ENCODE results near the gene GREB1.

Gene GREB1

DNA sequence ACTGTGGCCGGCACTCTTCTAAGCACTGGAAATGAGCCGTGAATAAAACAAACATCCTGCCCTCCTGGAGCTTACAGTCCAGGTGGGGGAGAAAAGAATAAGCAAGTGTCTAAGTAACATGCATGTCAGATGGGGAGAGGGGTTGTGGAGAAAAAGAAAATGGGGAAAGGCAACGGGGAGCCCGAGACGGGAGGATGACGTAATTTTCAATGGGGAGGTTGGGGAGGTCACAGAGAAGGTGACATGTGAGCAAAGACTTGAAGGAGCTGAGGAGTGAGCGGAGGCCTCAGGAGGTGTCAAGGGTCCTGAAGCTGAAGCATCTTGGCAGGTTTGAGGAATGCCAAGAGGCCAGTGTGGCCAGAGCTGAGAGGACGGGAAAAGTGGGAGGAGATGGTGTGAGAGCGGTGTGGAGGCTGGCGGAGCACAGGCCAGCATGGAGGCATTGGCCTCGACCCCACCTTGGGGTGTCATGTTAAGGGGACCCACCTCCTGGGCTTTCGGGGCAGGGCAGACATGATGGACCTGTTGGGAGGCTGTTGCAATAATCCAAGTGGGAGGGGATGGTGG, 151.1 kb downstream of the GREB1 start:
- Histone ChIP-seq H2BK120ac (ENCODE audit: low read depth, low read length) (no peak overlapping the region), H2BK5ac (ENCODE audit: low read depth, low read length, poor library complexity, severe bottlenecking) (no peak overlapping the region), H3K14ac (ENCODE audit: low read length in 2 of 2) (no peak overlapping the region), H3K79me1 (replicated peaks; ENCODE audit: low read length, poor library complexity, severe bottlenecking) (no peaks in the 10 kb centered on the region), H3K18ac (ENCODE audit: low read depth in 1 of 2, low read length in 2 of 2) (no peak overlapping the region), H4K91ac (ENCODE audit: low read length) (no peak overlapping the region), H2AFZ (ENCODE audit: low read depth, low read length) (no peak overlapping the region), H3K36me3 (ENCODE audit: control insufficient read depth in 1 of 2, insufficient read depth in 2 of 2, low read depth in 1 of 2, low read length in 2 of 2) (no peaks in the 10 kb centered on the region), H3K4me3 (ENCODE audit: insufficient read depth in 1 of 2, low read depth in 1 of 2, low read length in 2 of 2) (no peak overlapping the region), H4K8ac (ENCODE audit: low read length) (no peak overlapping the region), H2AK5ac (ENCODE audit: low read length, severe bottlenecking) (no peak overlapping the region), H2BK12ac (ENCODE audit: low read length in 2 of 2) (no peak overlapping the region), H3K9ac (ENCODE audit: low read length) (no peak overlapping the region), H3K27me3 (ENCODE audit: control insufficient read depth in 1 of 2, insufficient read depth in 1 of 2, low read length in 2 of 2) (peaks cover 41 to 48% of the 10 kb centered on the region in 2 experiments), H3K4me1 (ENCODE audit: control insufficient read depth, insufficient read depth, low read depth, low read length) (peaks cover 4% of the 10 kb centered on the region), H3K9me3 (ENCODE audit: control insufficient read depth, low read length) (no peaks in the 10 kb centered on the region), H3K23ac (ENCODE audit: low read length in 2 of 2) (no peak overlapping the region), H2BK15ac (ENCODE audit: low read depth, poor library complexity, severe bottlenecking) (no peak overlapping the region), H3K4me2 (ENCODE audit: low read length, poor library complexity, severe bottlenecking) (no peak overlapping the region), H3K27ac (ENCODE audit: low read length, poor library complexity, severe bottlenecking) (no peak overlapping the region), H3K4ac (ENCODE audit: low read depth in 1 of 2, low read length in 2 of 2) (no peak overlapping the region)
- 91% methylated on average over 12 of the region's 12 CpGs for WGBS
- DNase-seq, result no peak

DNA sequence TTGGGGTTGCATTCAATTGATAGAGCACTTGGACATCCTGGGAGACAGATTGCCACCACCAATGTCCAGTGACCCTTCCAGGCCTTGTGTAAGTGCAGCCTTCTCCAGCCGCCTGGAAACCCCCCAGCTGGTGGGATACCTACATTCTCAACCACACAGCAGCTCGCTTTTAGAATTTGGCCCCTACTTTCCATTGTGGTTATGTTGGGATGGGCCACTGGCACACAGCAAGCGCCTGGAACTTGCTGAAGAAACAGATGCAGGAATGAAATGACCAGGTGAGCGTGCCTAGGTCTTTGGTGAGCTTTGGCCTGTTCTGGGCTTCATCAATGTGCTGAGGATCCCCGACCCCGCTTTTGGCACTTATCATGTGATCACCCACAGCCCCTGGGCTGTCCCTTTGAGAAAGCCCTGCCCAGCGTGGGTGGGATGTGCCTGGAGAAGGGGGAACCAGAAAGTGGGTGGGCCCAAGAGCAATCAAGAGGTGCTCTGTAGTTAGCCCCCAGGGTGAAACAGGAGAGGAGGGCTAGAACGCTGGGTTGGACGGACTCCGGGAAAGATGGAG, 152.1 kb downstream of the GREB1 start:
- H3K23ac ChIP-seq (ENCODE audit: low read length in 2 of 2), result no peak overlapping the region
- no peak overlapping the region for H2BK15ac ChIP-seq (ENCODE audit: low read depth, poor library complexity, severe bottlenecking)
- peaks cover 41% of the 10 kb centered on the region in 2 experiments for H3K27me3 ChIP-seq (ENCODE audit: control insufficient read depth in 1 of 2, insufficient read depth in 1 of 2, low read length in 2 of 2)
- H3K4ac ChIP-seq (ENCODE audit: low read depth in 1 of 2, low read length in 2 of 2), result no peak overlapping the region
- no peak overlapping the region for H3K4me3 ChIP-seq (ENCODE audit: insufficient read depth in 1 of 2, low read depth in 1 of 2, low read length in 2 of 2)
- H3K36me3 ChIP-seq (ENCODE audit: control insufficient read depth in 1 of 2, insufficient read depth in 2 of 2, low read depth in 1 of 2, low read length in 2 of 2), result no peaks in the 10 kb centered on the region
- H3K79me1 ChIP-seq (replicated peaks; ENCODE audit: low read length, poor library complexity, severe bottlenecking), result no peaks in the 10 kb centered on the region
- no peak overlapping the region for H3K9ac ChIP-seq (ENCODE audit: low read length)
- H3K9me3 ChIP-seq (ENCODE audit: control insufficient read depth, low read length), result no peaks in the 10 kb centered on the region
- no peak overlapping the region for H3K27ac ChIP-seq (ENCODE audit: low read length, poor library complexity, severe bottlenecking)
- H2AFZ ChIP-seq (ENCODE audit: low read depth, low read length), result no peak overlapping the region
- no peak overlapping the region for H2BK12ac ChIP-seq (ENCODE audit: low read length in 2 of 2)
- no peak overlapping the region for H3K14ac ChIP-seq (ENCODE audit: low read length in 2 of 2)
- H4K91ac ChIP-seq (ENCODE audit: low read length), result no peak overlapping the region
- no peak overlapping the region for H2AK5ac ChIP-seq (ENCODE audit: low read length, severe bottlenecking)
- H2BK120ac ChIP-seq (ENCODE audit: low read depth, low read length), result no peak overlapping the region
- 87% methylated on average over 9 of the region's 10 CpGs for WGBS
- no peak overlapping the region for H3K18ac ChIP-seq (ENCODE audit: low read depth in 1 of 2, low read length in 2 of 2)
- H3K4me2 ChIP-seq (ENCODE audit: low read length, poor library complexity, severe bottlenecking), result no peak overlapping the region
- no peak overlapping the region for H2BK5ac ChIP-seq (ENCODE audit: low read depth, low read length, poor library complexity, severe bottlenecking)
- peaks cover 2% of the 10 kb centered on the region for H3K4me1 ChIP-seq (ENCODE audit: control insufficient read depth, insufficient read depth, low read depth, low read length)
- no peak for DNase-seq
- no peak overlapping the region for H4K8ac ChIP-seq (ENCODE audit: low read length)

DNA sequence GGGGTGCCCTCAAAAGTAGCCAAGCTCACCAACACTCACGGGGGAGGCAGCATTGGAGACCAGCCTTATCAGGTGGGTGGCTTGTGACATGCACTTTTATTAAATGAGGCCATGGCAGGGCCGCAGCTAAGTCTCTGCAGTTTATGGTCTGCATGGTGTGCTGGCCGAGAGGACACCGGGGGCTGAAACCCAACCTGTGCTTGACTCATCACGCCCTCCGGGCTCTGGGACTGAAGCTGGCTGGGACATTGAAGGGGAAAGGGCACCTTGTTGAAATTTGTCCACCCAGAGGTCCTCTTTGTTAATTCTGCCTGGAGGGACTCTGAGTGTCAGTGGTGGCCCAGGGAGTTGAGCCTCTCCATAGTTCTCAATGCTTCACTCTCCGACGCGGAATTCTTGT, 153.9 kb downstream of the GREB1 start:
- peak overlapping the region in 1 of 2 experiments; percentile 70 for H3K4me3 ChIP-seq (ENCODE audit: insufficient read depth in 1 of 2, low read depth in 1 of 2, low read length in 2 of 2)
- H2BK15ac ChIP-seq (ENCODE audit: low read depth, poor library complexity, severe bottlenecking), result no peak overlapping the region
- no peak overlapping the region for H3K4me2 ChIP-seq (ENCODE audit: low read length, poor library complexity, severe bottlenecking)
- H2BK12ac ChIP-seq (ENCODE audit: low read length in 2 of 2), result peak overlapping the region in 1 of 2 experiments; percentile 69
- no peaks in the 10 kb centered on the region for H3K9me3 ChIP-seq (ENCODE audit: control insufficient read depth, low read length)
- H3K79me1 ChIP-seq (replicated peaks; ENCODE audit: low read length, poor library complexity, severe bottlenecking), result no peaks in the 10 kb centered on the region
- H3K4ac ChIP-seq (ENCODE audit: low read depth in 1 of 2, low read length in 2 of 2), result no peak overlapping the region
- H3K14ac ChIP-seq (ENCODE audit: low read length in 2 of 2), result no peak overlapping the region
- no peak overlapping the region for H3K18ac ChIP-seq (ENCODE audit: low read depth in 1 of 2, low read length in 2 of 2)
- no peaks in the 10 kb centered on the region for H3K36me3 ChIP-seq (ENCODE audit: control insufficient read depth in 1 of 2, insufficient read depth in 2 of 2, low read depth in 1 of 2, low read length in 2 of 2)
- H3K4me1 ChIP-seq (ENCODE audit: control insufficient read depth, insufficient read depth, low read depth, low read length), result peaks cover 2% of the 10 kb centered on the region
- peak overlapping the region; percentile 20 for H4K8ac ChIP-seq (ENCODE audit: low read length)
- peaks cover 28 to 37% of the 10 kb centered on the region in 2 experiments for H3K27me3 ChIP-seq (ENCODE audit: control insufficient read depth in 1 of 2, insufficient read depth in 1 of 2, low read length in 2 of 2)
- no peak for DNase-seq
- peak overlapping the region in 1 of 2 experiments; percentile 57 for H3K23ac ChIP-seq (ENCODE audit: low read length in 2 of 2)
- H2AK5ac ChIP-seq (ENCODE audit: low read length, severe bottlenecking), result no peak overlapping the region
- peak overlapping the region; percentile 29 for H4K91ac ChIP-seq (ENCODE audit: low read length)
- H2BK5ac ChIP-seq (ENCODE audit: low read depth, low read length, poor library complexity, severe bottlenecking), result no peak overlapping the region
- 78% methylated on average over 9 of the region's 9 CpGs for WGBS
- peak overlapping the region; percentile 64 for H3K9ac ChIP-seq (ENCODE audit: low read length)
- no peak overlapping the region for H2BK120ac ChIP-seq (ENCODE audit: low read depth, low read length)
- no peak overlapping the region for H2AFZ ChIP-seq (ENCODE audit: low read depth, low read length)
- no peak overlapping the region for H3K27ac ChIP-seq (ENCODE audit: low read length, poor library complexity, severe bottlenecking)

DNA sequence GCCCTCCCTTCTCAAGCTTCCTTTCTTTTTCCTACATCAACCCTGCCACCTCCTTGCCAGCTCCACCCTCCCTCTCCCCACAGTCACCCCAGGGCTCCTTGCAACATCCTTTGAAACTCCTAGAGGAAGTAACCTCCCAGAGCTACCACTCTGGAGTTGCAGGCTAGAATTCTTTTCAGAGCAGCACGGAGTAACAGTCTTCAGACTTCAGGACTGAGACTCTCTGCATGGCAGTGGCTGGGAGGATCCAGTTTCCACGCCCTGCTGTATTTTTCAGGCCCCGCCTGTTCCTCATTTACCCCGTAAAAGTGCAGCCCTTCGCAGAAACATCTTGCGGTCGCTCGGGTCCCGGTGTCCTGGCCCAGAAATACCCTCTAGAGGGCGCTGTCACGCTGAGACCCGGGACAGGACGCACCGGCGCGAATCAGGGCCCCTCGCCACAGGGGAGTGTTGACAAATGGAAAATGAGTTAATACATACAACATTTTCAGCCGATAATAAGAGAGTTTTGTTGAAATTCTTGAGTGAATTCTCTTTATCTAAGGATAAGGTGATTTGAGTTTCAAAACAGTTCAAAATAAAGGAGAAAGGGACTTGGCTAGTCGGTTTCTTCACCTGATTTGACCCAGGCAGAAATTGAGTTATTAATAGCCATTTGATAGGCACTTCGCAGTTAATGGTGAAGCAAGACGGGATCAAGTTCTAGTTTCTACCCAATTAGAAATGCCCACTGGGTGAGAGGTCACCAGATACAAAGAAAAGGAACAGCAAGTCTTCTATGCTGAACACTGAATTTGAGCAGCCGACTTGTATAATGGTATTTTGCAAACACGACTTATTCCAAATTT, 154.6 kb downstream of the GREB1 start:
- Histone ChIP-seq H2BK5ac (ENCODE audit: low read depth, low read length, poor library complexity, severe bottlenecking) (no peak overlapping the region), H3K4me3 (ENCODE audit: insufficient read depth in 1 of 2, low read depth in 1 of 2, low read length in 2 of 2) (peak overlapping the region in 1 of 2 experiments; percentile 70), H2BK120ac (ENCODE audit: low read depth, low read length) (no peak overlapping the region), H3K23ac (ENCODE audit: low read length in 2 of 2) (no peak overlapping the region), H3K14ac (ENCODE audit: low read length in 2 of 2) (no peak overlapping the region), H2AFZ (ENCODE audit: low read depth, low read length) (peak overlapping the region; percentile 76), H4K91ac (ENCODE audit: low read length) (no peak overlapping the region), H3K36me3 (ENCODE audit: control insufficient read depth in 1 of 2, insufficient read depth in 2 of 2, low read depth in 1 of 2, low read length in 2 of 2) (no peaks in the 10 kb centered on the region), H3K27me3 (ENCODE audit: control insufficient read depth in 1 of 2, insufficient read depth in 1 of 2, low read length in 2 of 2) (peaks cover 21 to 30% of the 10 kb centered on the region in 2 experiments), H3K9me3 (ENCODE audit: control insufficient read depth, low read length) (no peaks in the 10 kb centered on the region), H3K18ac (ENCODE audit: low read depth in 1 of 2, low read length in 2 of 2) (no peak overlapping the region), H3K27ac (ENCODE audit: low read length, poor library complexity, severe bottlenecking) (no peak overlapping the region), H3K4me1 (ENCODE audit: control insufficient read depth, insufficient read depth, low read depth, low read length) (peaks cover 2% of the 10 kb centered on the region), H3K79me1 (replicated peaks; ENCODE audit: low read length, poor library complexity, severe bottlenecking) (no peaks in the 10 kb centered on the region), H3K4ac (ENCODE audit: low read depth in 1 of 2, low read length in 2 of 2) (peak overlapping the region in 1 of 2 experiments; percentile 3), H3K9ac (ENCODE audit: low read length) (peak overlapping the region; percentile 64), H2AK5ac (ENCODE audit: low read length, severe bottlenecking) (no peak overlapping the region), H2BK12ac (ENCODE audit: low read length in 2 of 2) (no peak overlapping the region), H3K4me2 (ENCODE audit: low read length, poor library complexity, severe bottlenecking) (peak overlapping the region; percentile 69), H4K8ac (ENCODE audit: low read length) (peak overlapping the region; percentile 17), H2BK15ac (ENCODE audit: low read depth, poor library complexity, severe bottlenecking) (no peak overlapping the region)
- 32% methylated on average over 15 of the region's 23 CpGs for WGBS
- peak; percentile 78 for DNase-seq

All from mesenchymal stem cell (in vitro differentiated cells and primary cell).